GOT3 (cell line): ENCODE results near the gene RDH5.
A peak's percentile ranks its signal among the peaks of the same experiment; 100 is the strongest.

Experiments used
- DNase-seq: peaks from one replicate; lab custom pipeline; 2025; ENCODE audit warnings: mixed read lengths; lab: John Stamatoyannopoulos, UW

RDH5 gene

GRCh38 chr12:55728939-55729818 lies 9.0 kb downstream of the RDH5 start, which contains the start of gene CD63:
Gene CD63, minus strand, starts transcription at chr12:55729009. Its CDS starts 668 bp downstream, at chr12:55728341.
- DNase-seq = peak; percentile 31

- DNase-seq = no peak
Measured at GRCh38 chr12:55729819-55730818, 9.9 kb downstream of the RDH5 start.

GRCh38 chr12:55732288-55732687 lies 12.1 kb downstream of the RDH5 start:
- DNase-seq = no peak

- no peak for DNase-seq
Measured at GRCh38 chr12:55733021-55733555, 12.9 kb downstream of the RDH5 start.

GRCh38 chr12:55733858-55734257 lies 13.7 kb downstream of the RDH5 start:
- no peak for DNase-seq

- DNase-seq = no peak
Measured at GRCh38 chr12:55734595-55734994, 14.4 kb downstream of the RDH5 start.

GRCh38 chr12:55736076-55736475 lies 15.9 kb downstream of the RDH5 start:
- no peak for DNase-seq

- DNase-seq = no peak
Measured at GRCh38 chr12:55736780-55737580, 16.8 kb downstream of the RDH5 start.

GRCh38 chr12:55737581-55738122 lies 17.5 kb downstream of the RDH5 start:
- no peak for DNase-seq

GRCh38 chr12:55738123-55739024 lies 18.2 kb downstream of the RDH5 start:
- DNase-seq = no peak

- DNase-seq = no peak
Measured at GRCh38 chr12:55739025-55739378, 18.8 kb downstream of the RDH5 start.

- no peak for DNase-seq
Measured at GRCh38 chr12:55741931-55742680, 21.9 kb downstream of the RDH5 start.

GRCh38 chr12:55742719-55743405 lies 22.7 kb downstream of the RDH5 start, which contains the start of gene GDF11:
Gene GDF11, plus strand, starts transcription at chr12:55743122. Its CDS starts 195 bp downstream, at chr12:55743317.
- DNase-seq = no peak

GRCh38 chr12:55743406-55744339 lies 23.5 kb downstream of the RDH5 start:
- DNase-seq = no peak

- DNase-seq = no peak
Measured at GRCh38 chr12:55744340-55745030, 24.3 kb downstream of the RDH5 start.

GRCh38 chr12:55745361-55746173 lies 25.4 kb downstream of the RDH5 start:
- DNase-seq = no peak
